GM12864 (cell line): Measurements from ENCODE around the gene ALK.

Experiments used
- DNase-seq: peaks from one replicate; pipeline ENCODE4 v3.0.0-alpha.2; 2011; ENCODE audit warnings: low read depth
- H3K4me3 ChIP-seq: 2 replicates; pipeline ENCODE4 v1.5.1; 2011; ENCODE audit warnings: mild to moderate bottlenecking, low read depth, low read length, control low read depth
- CTCF ChIP-seq: IDR thresholded peaks from 2 replicates; pipeline ENCODE4 v1.5.1; 2011; ENCODE audit warnings: low read depth, mild to moderate bottlenecking, moderate library complexity, low read length, control low read depth, inconsistent platforms; ENCODE audit errors: missing control alignments

ALK gene

GRCh38 chr2:29522951-29523669 lies 398.3 kb downstream of the ALK start:
- TF ChIP-seq CTCF = no peak
- DNase-seq = no peak
- no peak overlapping the region for H3K4me3 ChIP-seq

GRCh38 chr2:29520001-29520400 lies 401.4 kb downstream of the ALK start:
- no peak for TF ChIP-seq CTCF
- no peak for DNase-seq
- no peak overlapping the region for H3K4me3 ChIP-seq

- no peak for DNase-seq
- no peak for TF ChIP-seq CTCF
- H3K4me3 ChIP-seq = no peak overlapping the region
Measured at GRCh38 chr2:29519338-29519925, 402.0 kb downstream of the ALK start.

- no peak for DNase-seq
- H3K4me3 ChIP-seq = no peak overlapping the region
- TF ChIP-seq CTCF = no peak
Measured at GRCh38 chr2:29518646-29519337, 402.6 kb downstream of the ALK start.

- TF ChIP-seq CTCF = no peak
- DNase-seq = no peak
- H3K4me3 ChIP-seq = no peak overlapping the region
Measured at GRCh38 chr2:29518010-29518409, 403.4 kb downstream of the ALK start.

- no peak overlapping the region for H3K4me3 ChIP-seq
- no peak for TF ChIP-seq CTCF
- no peak for DNase-seq
Measured at GRCh38 chr2:29517413-29517812, 404.0 kb downstream of the ALK start.

GRCh38 chr2:29516767-29517166 lies 404.6 kb downstream of the ALK start:
- no peak for TF ChIP-seq CTCF
- H3K4me3 ChIP-seq = no peak overlapping the region
- no peak for DNase-seq
